H1 (cell line): ENCODE measurements around the gene C3orf22.

ENCODE experiments used
- MAFK ChIP-seq: IDR thresholded peaks from 2 replicates; pipeline ENCODE4 v1.6.1; 2012; ENCODE audit warnings: low read depth, mild to moderate bottlenecking, improper control_type of control experiment, low read length
- NRF1 ChIP-seq: IDR thresholded peaks from 2 replicates; pipeline ENCODE4 v1.6.1; 2011; ENCODE audit warnings: mild to moderate bottlenecking, low read depth, low read length, improper control_type of control experiment
- POLR2A ChIP-seq, 2 experiments: IDR thresholded peaks; 1 replicate in 1 of 2; 2 replicates in 1 of 2; pipeline ENCODE4 v1.6.1; 2011; ENCODE audit warnings: low read depth in 2 of 2, low read length in 2 of 2, mild to moderate bottlenecking in 2 of 2; ENCODE audit errors: control extremely low read depth in 1 of 2
- POLR2AphosphoS5 ChIP-seq: IDR thresholded peaks from 2 replicates; pipeline ENCODE4 v1.6.1; 2011; ENCODE audit warnings: low read depth, low read length
- POU5F1 ChIP-seq: IDR thresholded peaks from 2 replicates; pipeline ENCODE4 v1.6.1; 2011; ENCODE audit warnings: low read depth, mild to moderate bottlenecking, low read length, moderate library complexity
- RFX5 ChIP-seq: IDR thresholded peaks from 2 replicates; pipeline ENCODE4 v1.6.1; 2011; ENCODE audit warnings: low read depth, low read length, improper control_type of control experiment, borderline replicate concordance
- RXRA ChIP-seq: IDR thresholded peaks from 2 replicates; pipeline ENCODE4 v1.6.1; 2011; ENCODE audit warnings: low read depth, mild to moderate bottlenecking, low read length, moderate library complexity; ENCODE audit not compliant: insufficient read depth
- SIX5 ChIP-seq: IDR thresholded peaks from 2 replicates; pipeline ENCODE4 v1.6.1; 2011; ENCODE audit warnings: mild to moderate bottlenecking, low read depth, low read length
- TF ChIP-seq, protein P1 (sequence below), 3 experiments: IDR thresholded peaks; 1 replicate in 2 of 3; 2 replicates in 1 of 3; pipeline versions ENCODE4 v1.5.1 to v1.6.1; 2011; ENCODE audit warnings: low read length in 3 of 3, mild to moderate bottlenecking in 3 of 3, inconsistent platforms in 2 of 3, low read depth in 1 of 3, moderate library complexity in 1 of 3; ENCODE audit not compliant: insufficient read depth in 1 of 3; ENCODE audit errors: control extremely low read depth in 1 of 3

- TF ChIP-seq POLR2AphosphoS5 (no peak), MAFK (no peak), NRF1 (no peak), RXRA (no peak), RFX5 (no peak), SIX5 (no peak), POU5F1 (no peak), POLR2A (IDR thresholded peaks at IDR 0.05; ENCODE audit: control extremely low read depth in 1 of 2, low read depth in 2 of 2, low read length in 2 of 2) (no peak)
- TF ChIP-seq, protein P1, sequence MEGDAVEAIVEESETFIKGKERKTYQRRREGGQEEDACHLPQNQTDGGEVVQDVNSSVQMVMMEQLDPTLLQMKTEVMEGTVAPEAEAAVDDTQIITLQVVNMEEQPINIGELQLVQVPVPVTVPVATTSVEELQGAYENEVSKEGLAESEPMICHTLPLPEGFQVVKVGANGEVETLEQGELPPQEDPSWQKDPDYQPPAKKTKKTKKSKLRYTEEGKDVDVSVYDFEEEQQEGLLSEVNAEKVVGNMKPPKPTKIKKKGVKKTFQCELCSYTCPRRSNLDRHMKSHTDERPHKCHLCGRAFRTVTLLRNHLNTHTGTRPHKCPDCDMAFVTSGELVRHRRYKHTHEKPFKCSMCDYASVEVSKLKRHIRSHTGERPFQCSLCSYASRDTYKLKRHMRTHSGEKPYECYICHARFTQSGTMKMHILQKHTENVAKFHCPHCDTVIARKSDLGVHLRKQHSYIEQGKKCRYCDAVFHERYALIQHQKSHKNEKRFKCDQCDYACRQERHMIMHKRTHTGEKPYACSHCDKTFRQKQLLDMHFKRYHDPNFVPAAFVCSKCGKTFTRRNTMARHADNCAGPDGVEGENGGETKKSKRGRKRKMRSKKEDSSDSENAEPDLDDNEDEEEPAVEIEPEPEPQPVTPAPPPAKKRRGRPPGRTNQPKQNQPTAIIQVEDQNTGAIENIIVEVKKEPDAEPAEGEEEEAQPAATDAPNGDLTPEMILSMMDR (IDR thresholded peaks at IDR 0.05; ENCODE audit: control extremely low read depth in 1 of 3, insufficient read depth in 1 of 3, low read depth in 1 of 3, low read length in 3 of 3), result no peak
Observed at GRCh38 chr3:126573492-126574117, 14.9 kb upstream of the C3orf22 start.
